Measurements from ENCODE around the gene IRF5. TPM values are rescaled to one million over a fixed set of nuclear protein-coding genes. Genes with fewer than 3 reads are reported as not detected.

IRF5 gene
- total RNA-seq, 1 experiment from 2014 or later: 16.5 TPM

- CTCF ChIA-PET: no interaction called here
- H3K27me3 ChIP-seq (ENCODE audit: insufficient read depth, low read length): no peaks in the 10 kb centered on the region
- H3K9me3 ChIP-seq (ENCODE audit: control insufficient read depth in 1 of 2, insufficient read depth in 1 of 2, low read depth in 1 of 2, low read length in 2 of 2): no peaks in the 10 kb centered on the region
- no peak overlapping the region for H3K4me3 ChIP-seq (replicated peaks in 1 of 2; ENCODE audit: low read depth in 1 of 2, low read length in 2 of 2)
- RAD21 ChIA-PET (ENCODE audit: low non-redundant PET in 1 of 2, low total read pairs in 2 of 2, uncharacterized antibody in 2 of 2, unreplicated experiment in 2 of 2): no interaction called here
- no peaks in the 10 kb centered on the region for H3K36me3 ChIP-seq (ENCODE audit: control insufficient read depth in 1 of 2, insufficient read depth in 2 of 2, low read length in 2 of 2)
- H4K20me1 ChIP-seq (ENCODE audit: insufficient read depth): no peaks in the 10 kb centered on the region
- no peak for TF ChIP-seq TCF7L2 (IDR thresholded peaks at IDR 0.05; ENCODE audit: borderline replicate concordance, extremely low read depth, insufficient read depth, insufficient read length)
- TF ChIP-seq SIN3A (IDR thresholded peaks at IDR 0.05; ENCODE audit: low read depth): no peak
- TF ChIP-seq MAX (IDR thresholded peaks at IDR 0.05): no peak
- TF ChIP-seq ELF1 (IDR thresholded peaks at IDR 0.05; ENCODE audit: borderline replicate concordance, low read depth): no peak
- TF ChIP-seq ZFX (IDR thresholded peaks at IDR 0.05): no peak
- no peak for TF ChIP-seq EZH2phosphoT487 (IDR thresholded peaks at IDR 0.05; ENCODE audit: borderline replicate concordance)
- TF ChIP-seq POLR2AphosphoS5 (IDR thresholded peaks at IDR 0.05; ENCODE audit: low read depth, low read length): no peak
- no peak for ATAC-seq
- H3K27ac ChIP-seq (ENCODE audit: low read depth, low read length): no peak overlapping the region
- no peaks in the 10 kb centered on the region for H3K9me2 ChIP-seq (ENCODE audit: insufficient read depth)
- H3K79me2 ChIP-seq (ENCODE audit: insufficient read depth, low read length): no peaks in the 10 kb centered on the region
- no peak overlapping the region for H3K4me2 ChIP-seq (ENCODE audit: low read length)
- H3K9ac ChIP-seq (ENCODE audit: low read length): no peak overlapping the region
- POLR2A ChIA-PET: no interaction called here
- BruUV-seq (replicated peaks): no TSS peak
- no peak overlapping the region for H2AFZ ChIP-seq (ENCODE audit: low read depth, low read length, poor library complexity, severe bottlenecking)
- intact Hi-C loops (cut with micrococcal nuclease): no loop called here
- H3K4me1 ChIP-seq (ENCODE audit: control insufficient read depth in 1 of 2, insufficient read depth in 2 of 2, low read length in 2 of 2): no peaks in the 10 kb centered on the region
- no peak for DNase-seq (ENCODE audit: low read depth, low spot score)
These were observed 6.4 kb upstream of the IRF5 start for GRCh38 chr7:128931190-128931798.

- peaks cover 3% of the 10 kb centered on the region in 2 experiments; a peak in 2 of 4 replicates for H3K4me1 ChIP-seq (ENCODE audit: control insufficient read depth in 1 of 2, insufficient read depth in 2 of 2, low read length in 2 of 2)
- no peak for ATAC-seq
- H3K9me3 ChIP-seq (ENCODE audit: control insufficient read depth in 1 of 2, insufficient read depth in 1 of 2, low read depth in 1 of 2, low read length in 2 of 2): no peaks in the 10 kb centered on the region
- H3K4me3 ChIP-seq (replicated peaks in 1 of 2; ENCODE audit: low read depth in 1 of 2, low read length in 2 of 2): no peak overlapping the region
- intact Hi-C loops (cut with micrococcal nuclease): no loop called here
- no peaks in the 10 kb centered on the region for H3K9me2 ChIP-seq (ENCODE audit: insufficient read depth)
- no peak overlapping the region for H3K4me2 ChIP-seq (ENCODE audit: low read length)
- RAD21 ChIA-PET (ENCODE audit: low non-redundant PET in 1 of 2, low total read pairs in 2 of 2, uncharacterized antibody in 2 of 2, unreplicated experiment in 2 of 2): no interaction called here
- H3K36me3 ChIP-seq (ENCODE audit: control insufficient read depth in 1 of 2, insufficient read depth in 2 of 2, low read length in 2 of 2): no peaks in the 10 kb centered on the region
- no TSS peak for BruUV-seq (replicated peaks)
- DNase-seq (ENCODE audit: low read depth, low spot score): no peak
- no peaks in the 10 kb centered on the region for H3K79me2 ChIP-seq (ENCODE audit: insufficient read depth, low read length)
- POLR2A ChIA-PET: no interaction called here
- H3K27me3 ChIP-seq (ENCODE audit: insufficient read depth, low read length): no peaks in the 10 kb centered on the region
- no peaks in the 10 kb centered on the region for H4K20me1 ChIP-seq (ENCODE audit: insufficient read depth)
- no peak overlapping the region for H3K27ac ChIP-seq (ENCODE audit: low read depth, low read length)
- H2AFZ ChIP-seq (ENCODE audit: low read depth, low read length, poor library complexity, severe bottlenecking): no peak overlapping the region
- CTCF ChIA-PET: no interaction called here
- no peak overlapping the region for H3K9ac ChIP-seq (ENCODE audit: low read length)
- TF ChIP-seq ZFX (IDR thresholded peaks at IDR 0.05) (no peak), SIN3A (IDR thresholded peaks at IDR 0.05; ENCODE audit: low read depth) (no peak), POLR2AphosphoS5 (IDR thresholded peaks at IDR 0.05; ENCODE audit: low read depth, low read length) (no peak), JUND (IDR thresholded peaks at IDR 0.05) (no peak), SRF (IDR thresholded peaks at IDR 0.05; ENCODE audit: low read depth) (no peak), CTCF (IDR thresholded peaks at IDR 0.05 in 2 of 3, conservative IDR thresholded peaks at IDR 0.05 in 1 of 3; ENCODE audit: borderline replicate concordance in 1 of 3, insufficient read depth in 1 of 3, low read depth in 2 of 3, low read length in 2 of 3) (no peak), ZNF274 (IDR thresholded peaks at IDR 0.05; ENCODE audit: low read depth, low read length) (no peak), CEBPB (IDR thresholded peaks at IDR 0.05; ENCODE audit: low read depth) (no peak), POLR2A (IDR thresholded peaks at IDR 0.05; ENCODE audit: borderline replicate concordance, extremely low read depth, insufficient read depth, insufficient read length) (no peak), SP1 (IDR thresholded peaks at IDR 0.05; ENCODE audit: low read depth) (no peak), ZBTB33 (IDR thresholded peaks at IDR 0.05; ENCODE audit: extremely low read depth, insufficient replicate concordance, low read length) (no peak), ELF1 (IDR thresholded peaks at IDR 0.05; ENCODE audit: borderline replicate concordance, low read depth) (no peak)
These were observed 5.5 kb upstream of the IRF5 start for GRCh38 chr7:128931965-128932861.

Data from HCT116 (cell line).